ENCODE data around the gene GNB1. TPM values are rescaled to one million over a fixed set of nuclear protein-coding genes. Genes with fewer than 3 reads are reported as not detected.

Gene GNB1
- total and polyA plus RNA-seq, 9 of the 15 experiments (the other 6 are each of a cell fraction or from before 2014, with no cell fraction given) = 34.3 to 388 (median 114) TPM

GRCh38 chr1:1755426-1755825 is 135.5 kb downstream of the GNB1 start (continued):
- no peak for TF ChIP-seq CTCFL (IDR thresholded peaks at IDR 0.05; ENCODE audit: borderline replicate concordance, insufficient read depth, low read depth, low read length, poor library complexity, severe bottlenecking)
- no peak for TF ChIP-seq HSF4 (CRISPR knock-in tag; IDR thresholded peaks at IDR 0.05; ENCODE audit: borderline replicate concordance)

GRCh38 chr1:1754051-1754815 is 136.7 kb downstream of the GNB1 start:
- Histone ChIP-seq H3K9me3 (replicated peaks; ENCODE audit: control insufficient read depth, insufficient read depth, low read depth, low read length) (no peaks in the 10 kb centered on the region), H3K4me3 (no peak overlapping the region), H3K9me1 (ENCODE audit: control insufficient read depth, insufficient read depth, low read length) (peaks cover 4% of the 10 kb centered on the region), H3K27me3 (ENCODE audit: control insufficient read depth in 2 of 2, insufficient read depth in 2 of 2, low read length in 2 of 2) (no peaks in the 10 kb centered on the region), H4K20me1 (replicated peaks; ENCODE audit: control insufficient read depth, insufficient read depth, low read length) (0 out of 2 replicates have a peak, but pooled peaks cover 3% of the 10 kb centered on the region), H3K79me2 (ENCODE audit: control insufficient read depth, insufficient read depth, low read length) (peaks cover 22% of the 10 kb centered on the region), H3K4me1 (replicated peaks in 1 of 2; ENCODE audit: control insufficient read depth in 2 of 2, insufficient read depth in 2 of 2, low read length in 2 of 2) (peaks cover 13 to 48% of the 10 kb centered on the region in 2 experiments), H2AFZ (ENCODE audit: low read depth, low read length) (no peak overlapping the region), H3K27ac (ENCODE audit: extremely low read depth, low read depth, low read length) (no peak overlapping the region), H3K36me3 (ENCODE audit: control insufficient read depth, insufficient read depth, low read length) (peaks cover 71% of the 10 kb centered on the region), H3K4me2 (ENCODE audit: insufficient read depth, low read length) (no peak overlapping the region), H3K9ac (ENCODE audit: insufficient read depth in 1 of 2, low read depth in 2 of 2, low read length in 2 of 2) (no peak overlapping the region; a peak in 1 of 4 replicates)
- WGBS (ENCODE audit: insufficient coverage, low coverage, missing lambda C conversion rate) = 97% methylated on average over 39 of the region's 49 CpGs
- in situ Hi-C loops (cut with MboI) (no loop called here), intact Hi-C loops (cut with micrococcal nuclease) (no loop called here)
- no peak for FAIRE-seq
- POLR2A ChIA-PET = no interaction called here
- no TSS peak for BruUV-seq (replicated peaks)
- ATAC-seq = no peak
- CTCF ChIA-PET (ENCODE audit: low intra/inter-chr PET ratio) = no interaction called here
- DNase-seq (ENCODE audit: extremely low read depth in 1 of 4, low spot score in 3 of 4) = peak in 2 of 4 experiments; percentile 14 to 17
- TF ChIP-seq ZMIZ1 (IDR thresholded peaks at IDR 0.05; ENCODE audit: low read depth in 2 of 2, low read length in 2 of 2) (no peak), CBX3 (IDR thresholded peaks at IDR 0.05; ENCODE audit: borderline replicate concordance in 1 of 2, low read length in 2 of 2) (no peak), XRCC4 (IDR thresholded peaks at IDR 0.05; ENCODE audit: extremely low read depth, insufficient read depth, insufficient read length) (no peak), ZNF586 (CRISPR knock-in tag; conservative IDR thresholded peaks at IDR 0.05) (no peak), BCLAF1 (IDR thresholded peaks at IDR 0.05; ENCODE audit: borderline replicate concordance in 1 of 2, control insufficient read depth in 1 of 2, low read depth in 2 of 2, low read length in 1 of 2) (no peak), ASH1L (IDR thresholded peaks at IDR 0.05; ENCODE audit: borderline replicate concordance, low read depth, partially characterized antibody) (no peak), ZNF551 (CRISPR knock-in tag; IDR thresholded peaks at IDR 0.05) (no peak)
